GM18909 (cell line): ENCODE measurements around the gene CRTC2.

Experiments
- ATAC-seq: cut with Tn5 transposase; IDR thresholded peaks from one replicate; pipeline ENCODE4 v1.9.1; 2021; ENCODE audit warnings: mild to moderate bottlenecking; ENCODE audit not compliant: unreplicated experiment, poor library complexity

CRTC2 gene

GRCh38 chr1:153977250-153978240 lies 19.1 kb upstream of the CRTC2 start, which contains the start of gene JTB:
Gene JTB, minus strand, starts transcription at chr1:153977674. Its CDS starts 422 bp downstream, at chr1:153977252.
- ATAC-seq = peak; percentile 82

- no peak for ATAC-seq
Observed at GRCh38 chr1:153976819-153977249, 18.4 kb upstream of the CRTC2 start.

GRCh38 chr1:153973525-153973924 lies 15.1 kb upstream of the CRTC2 start:
- no peak for ATAC-seq

GRCh38 chr1:153973071-153973470 lies 14.7 kb upstream of the CRTC2 start:
- ATAC-seq = no peak

- ATAC-seq = no peak
Observed at GRCh38 chr1:153970346-153970745, 11.9 kb upstream of the CRTC2 start.

GRCh38 chr1:153968972-153969371 lies 10.6 kb upstream of the CRTC2 start:
- no peak for ATAC-seq

- no peak for ATAC-seq
Observed at GRCh38 chr1:153968408-153968807, 10.0 kb upstream of the CRTC2 start.

- ATAC-seq = no peak
Observed at GRCh38 chr1:153968000-153968363, 9.6 kb upstream of the CRTC2 start.

GRCh38 chr1:153967107-153967999 lies 8.9 kb upstream of the CRTC2 start, which contains the start of gene CREB3L4:
Gene CREB3L4, plus strand, starts transcription at chr1:153967902. Its CDS starts 624 bp downstream, at chr1:153968526.
- ATAC-seq = peak; percentile 73

- ATAC-seq = no peak
Observed at GRCh38 chr1:153963850-153964331, 5.5 kb upstream of the CRTC2 start.

GRCh38 chr1:153963030-153963849 lies 4.8 kb upstream of the CRTC2 start, which contains the start of gene SLC39A1:
Gene SLC39A1, minus strand, starts transcription at chr1:153963537. Its CDS starts 822 bp downstream, at chr1:153962715.
- ATAC-seq = peak; percentile 47

- no peak for ATAC-seq
Observed at GRCh38 chr1:153962088-153963029, 3.9 kb upstream of the CRTC2 start.

- no peak for ATAC-seq
Observed at GRCh38 chr1:153961421-153961820, 3.0 kb upstream of the CRTC2 start.

- ATAC-seq = no peak
Observed at GRCh38 chr1:153960206-153960605, 1.8 kb upstream of the CRTC2 start.

- ATAC-seq = no peak
Observed at GRCh38 chr1:153959454-153959853, 1.0 kb upstream of the CRTC2 start.

- no peak for ATAC-seq
Observed at GRCh38 chr1:153958961-153959260, 499 bp upstream of the CRTC2 start.

GRCh38 chr1:153957744-153958110 lies 685 bp downstream of the CRTC2 start:
- peak; percentile 24 for ATAC-seq

- no peak for ATAC-seq
Observed at GRCh38 chr1:153956997-153957715, 1.3 kb downstream of the CRTC2 start.
